ENCODE measurements around the gene JADE1. TPM values are rescaled to one million over a fixed set of nuclear protein-coding genes. Genes with fewer than 3 reads are reported as not detected.

Gene JADE1
- 10 to 100 TPM; 18.2 to 26.4 (median 19.6) TPM for total RNA-seq

DNA sequence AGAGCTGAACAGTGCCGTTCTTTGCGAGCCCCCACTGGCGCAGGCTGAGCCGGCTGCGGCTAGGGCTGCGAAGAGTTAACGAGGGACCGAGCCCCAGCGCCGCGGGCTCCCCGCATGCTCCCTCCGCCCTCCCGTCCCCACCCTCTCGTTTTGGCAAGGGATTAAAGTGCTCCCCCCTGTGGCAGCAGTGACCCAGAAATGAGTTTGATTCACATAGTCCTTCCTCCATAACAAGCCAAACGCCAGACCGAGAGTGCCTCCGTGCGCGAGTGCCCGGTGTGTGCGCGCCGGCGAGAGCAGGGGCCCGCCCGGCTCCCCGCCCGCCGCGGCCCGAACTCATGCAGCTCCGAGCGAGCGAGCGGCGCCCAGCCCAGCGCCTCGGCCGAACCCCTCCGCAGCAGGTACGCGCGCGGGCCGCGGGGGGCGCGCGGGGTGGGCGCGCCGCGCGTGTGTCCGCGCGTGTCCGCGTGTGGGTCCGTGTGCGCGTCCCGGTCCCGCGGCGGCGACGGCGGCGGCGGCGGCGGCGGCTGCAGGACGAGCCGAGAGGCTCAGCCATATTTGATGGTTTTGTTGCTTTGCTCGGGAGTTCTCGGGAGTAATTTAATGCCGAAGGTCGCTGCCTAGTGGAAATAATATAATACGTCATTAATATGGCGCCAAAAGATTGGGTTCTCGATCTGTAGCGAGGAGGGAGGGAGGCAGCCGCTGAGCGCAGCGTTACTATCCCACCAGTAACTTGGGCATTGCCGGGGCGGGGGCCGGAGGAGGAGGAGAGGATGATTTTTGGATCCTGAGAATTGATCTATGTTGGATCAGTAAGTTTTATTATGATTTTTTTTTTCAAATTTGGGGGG, at the start of gene JADE1:
TSS of gene JADE1 (plus strand) at position 224 of the 854 bp plus-strand sequence. CDS start 22,059 bp downstream, outside the sequence.
- peak within 1 kb of the TSS; percentile 88 to 97 (median 96) for H3K27ac ChIP-seq
- H3K4me1 ChIP-seq: no peaks in the 10 kb centered on the region
- peak; percentile 91 to 97 (median 93) for DNase-seq
- TF ChIP-seq CTCF (IDR thresholded peaks at IDR 0.05) (peak; percentile 33 to 73 (median 64)), POLR2A (IDR thresholded peaks at IDR 0.05) (peak; percentile 51 to 72)
- H3K4me3 ChIP-seq: peak within 1 kb of the TSS; percentile 64 to 91 (median 80)
- no peaks in the 10 kb centered on the region for H3K27me3 ChIP-seq
- H3K36me3 ChIP-seq: no peaks in the 10 kb centered on the region
- H3K9me3 ChIP-seq: no peaks in the 10 kb centered on the region

GRCh38 chr4:128766781-128767180, 42.7 kb upstream of the JADE1 start:
- Histone ChIP-seq H3K4me1 (no peaks in the 10 kb centered on the region), H3K27ac (no peak overlapping the region), H3K9me3 (no peaks in the 10 kb centered on the region), H3K36me3 (no peaks in the 10 kb centered on the region), H3K4me3 (no peak overlapping the region), H3K27me3 (no peaks in the 10 kb centered on the region)
- no peak for DNase-seq
- TF ChIP-seq POLR2A (IDR thresholded peaks at IDR 0.05) (no peak), CTCF (IDR thresholded peaks at IDR 0.05) (no peak)

- Histone ChIP-seq H3K4me1 (no peaks in the 10 kb centered on the region), H3K4me3 (no peak overlapping the region), H3K27me3 (no peaks in the 10 kb centered on the region), H3K36me3 (no peaks in the 10 kb centered on the region), H3K9me3 (no peaks in the 10 kb centered on the region), H3K27ac (no peak overlapping the region)
- DNase-seq: no peak
- TF ChIP-seq CTCF (IDR thresholded peaks at IDR 0.05) (no peak), POLR2A (IDR thresholded peaks at IDR 0.05) (no peak)
Observed at GRCh38 chr4:128768373-128768996, 41.0 kb upstream of the JADE1 start.

DNA sequence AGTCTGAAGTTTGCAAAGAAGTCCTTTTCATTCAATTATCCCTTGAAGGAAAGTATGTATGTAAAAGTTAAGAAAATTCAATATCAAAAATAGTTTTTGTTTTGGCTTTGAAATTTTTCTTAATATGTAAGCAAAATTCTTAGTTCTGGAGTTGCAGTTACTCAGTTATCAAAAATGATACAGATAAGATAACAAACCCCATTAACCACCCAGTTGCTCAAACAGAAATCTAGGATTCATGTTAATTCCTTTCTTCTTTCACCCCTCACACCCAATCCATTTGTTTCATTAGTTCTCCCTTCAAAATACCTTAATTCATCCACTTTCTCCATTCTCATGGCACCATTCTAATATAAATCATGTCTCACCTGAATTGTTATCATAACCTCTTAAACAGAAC, 40.5 kb upstream of the JADE1 start:
- Histone ChIP-seq H3K4me1 (no peaks in the 10 kb centered on the region), H3K27me3 (no peaks in the 10 kb centered on the region), H3K36me3 (no peaks in the 10 kb centered on the region), H3K27ac (no peak overlapping the region), H3K4me3 (no peak overlapping the region), H3K9me3 (no peaks in the 10 kb centered on the region)
- TF ChIP-seq POLR2A (IDR thresholded peaks at IDR 0.05) (no peak), CTCF (IDR thresholded peaks at IDR 0.05) (no peak)
- DNase-seq: no peak

GRCh38 chr4:128770807-128771206, 38.7 kb upstream of the JADE1 start:
- Histone ChIP-seq H3K36me3 (no peaks in the 10 kb centered on the region), H3K4me3 (no peak overlapping the region), H3K27me3 (no peaks in the 10 kb centered on the region), H3K27ac (no peak overlapping the region), H3K9me3 (no peaks in the 10 kb centered on the region), H3K4me1 (no peaks in the 10 kb centered on the region)
- DNase-seq: no peak
- TF ChIP-seq POLR2A (IDR thresholded peaks at IDR 0.05) (no peak), CTCF (IDR thresholded peaks at IDR 0.05) (no peak)
